Erythroblast (primary cell): Measurements from ENCODE around the gene DYNC2H1.

Experiments
- GATA1 ChIP-seq: IDR thresholded peaks from 2 replicates; pipeline ENCODE4 v1.6.1; 2011; ENCODE audit warnings: low read depth, mild to moderate bottlenecking, control low read depth, low read length, moderate library complexity
- POLR2A ChIP-seq: IDR thresholded peaks from 2 replicates; pipeline ENCODE4 v1.6.1; 2011; ENCODE audit warnings: mild to moderate bottlenecking, low read length

- TF ChIP-seq POLR2A (no peak), GATA1 (no peak)
Measured at GRCh38 chr11:103436131-103436770, 327.0 kb downstream of the DYNC2H1 start.
